ENCODE measurements around the gene GABPB1.
A peak's percentile ranks its signal among the peaks of the same experiment; 100 is the strongest.

GABPB1 gene

GRCh38 chr15:50328116-50328515 is 26.9 kb downstream of the GABPB1 start:
- DNase-seq (ENCODE audit: low read depth) = no peak
- no peak for TF ChIP-seq CTCF (IDR thresholded peaks at IDR 0.05; ENCODE audit: control insufficient read depth, extremely low read depth, insufficient read depth)

GRCh38 chr15:50321680-50322210 is 33.3 kb downstream of the GABPB1 start:
- TF ChIP-seq CTCF (IDR thresholded peaks at IDR 0.05; ENCODE audit: control insufficient read depth, extremely low read depth, insufficient read depth) = no peak
- DNase-seq (ENCODE audit: low read depth) = no peak
- no peak overlapping the region for H3K4me3 ChIP-seq (ENCODE audit: low read depth, low read length)

More at GRCh38 chr15:50328116-50328515, 26.9 kb downstream of the GABPB1 start:
- no peak overlapping the region for H3K4me3 ChIP-seq (ENCODE audit: low read depth, low read length)

GRCh38 chr15:50320504-50320903 is 34.5 kb downstream of the GABPB1 start:
- no peak for DNase-seq (ENCODE audit: low read depth)
- H3K4me3 ChIP-seq (ENCODE audit: low read depth, low read length) = no peak overlapping the region
- TF ChIP-seq CTCF (IDR thresholded peaks at IDR 0.05; ENCODE audit: control insufficient read depth, extremely low read depth, insufficient read depth) = no peak

GRCh38 chr15:50318697-50319096 is 36.3 kb downstream of the GABPB1 start:
- H3K4me3 ChIP-seq (ENCODE audit: low read depth, low read length) = no peak overlapping the region
- no peak for DNase-seq (ENCODE audit: low read depth)
- no peak for TF ChIP-seq CTCF (IDR thresholded peaks at IDR 0.05; ENCODE audit: control insufficient read depth, extremely low read depth, insufficient read depth)

GRCh38 chr15:50315814-50316630 is 39.0 kb downstream of the GABPB1 start:
- peak; percentile 56 for TF ChIP-seq CTCF (IDR thresholded peaks at IDR 0.05; ENCODE audit: control insufficient read depth, extremely low read depth, insufficient read depth)
- peak; percentile 41 for DNase-seq (ENCODE audit: low read depth)
- H3K4me3 ChIP-seq (ENCODE audit: low read depth, low read length) = no peak overlapping the region

- H3K4me3 ChIP-seq (ENCODE audit: low read depth, low read length) = no peak overlapping the region
- no peak for DNase-seq (ENCODE audit: low read depth)
- TF ChIP-seq CTCF (IDR thresholded peaks at IDR 0.05; ENCODE audit: control insufficient read depth, extremely low read depth, insufficient read depth) = no peak
These were observed 42.4 kb downstream of the GABPB1 start for GRCh38 chr15:50312636-50313035.
